Vagina (tissue), 2 donors: ENCODE data around the gene GHDC.

Experiments
- POLR2A ChIP-seq, 2 donors: fragments of 450-650 bp; IDR thresholded peaks; one replicate each; pipeline ENCODE4 v1.6.1; 2017; ENCODE audit warnings: antibody characterized with exemption in 2 of 2, mild to moderate bottlenecking in 2 of 2, moderate library complexity in 2 of 2
- TF ChIP-seq, protein P1 (sequence below), 3 experiments: fragments of 450-650 bp in 2 of 3; fragments of 200-600 bp in 1 of 3; sonication (generic) in 1 of 3; IDR thresholded peaks; one replicate each; pipeline ENCODE4 v1.5.1; 2017 to 2019; ENCODE audit warnings: antibody characterized with exemption in 3 of 3, mild to moderate bottlenecking in 2 of 3, moderate library complexity in 2 of 3

DNA sequence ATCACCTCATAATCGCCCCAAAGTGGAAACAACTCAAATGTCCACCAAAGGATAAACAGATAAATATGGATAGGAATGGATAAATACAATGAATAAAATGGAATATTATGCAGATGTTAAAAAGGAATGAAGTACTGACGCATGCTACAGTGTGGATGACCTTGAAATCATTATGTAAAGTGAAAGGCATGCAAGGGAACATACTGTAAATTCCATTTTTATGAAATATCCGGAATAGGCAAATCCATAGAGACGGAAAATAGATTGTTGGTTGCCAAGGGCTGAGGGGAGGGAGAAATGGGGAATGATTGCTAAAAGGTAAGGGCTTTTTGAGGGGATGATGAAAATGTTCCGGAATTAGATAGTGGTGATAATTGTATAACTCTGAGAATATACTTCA, 45.9 kb upstream of the GHDC start:
- TF ChIP-seq, protein P1, sequence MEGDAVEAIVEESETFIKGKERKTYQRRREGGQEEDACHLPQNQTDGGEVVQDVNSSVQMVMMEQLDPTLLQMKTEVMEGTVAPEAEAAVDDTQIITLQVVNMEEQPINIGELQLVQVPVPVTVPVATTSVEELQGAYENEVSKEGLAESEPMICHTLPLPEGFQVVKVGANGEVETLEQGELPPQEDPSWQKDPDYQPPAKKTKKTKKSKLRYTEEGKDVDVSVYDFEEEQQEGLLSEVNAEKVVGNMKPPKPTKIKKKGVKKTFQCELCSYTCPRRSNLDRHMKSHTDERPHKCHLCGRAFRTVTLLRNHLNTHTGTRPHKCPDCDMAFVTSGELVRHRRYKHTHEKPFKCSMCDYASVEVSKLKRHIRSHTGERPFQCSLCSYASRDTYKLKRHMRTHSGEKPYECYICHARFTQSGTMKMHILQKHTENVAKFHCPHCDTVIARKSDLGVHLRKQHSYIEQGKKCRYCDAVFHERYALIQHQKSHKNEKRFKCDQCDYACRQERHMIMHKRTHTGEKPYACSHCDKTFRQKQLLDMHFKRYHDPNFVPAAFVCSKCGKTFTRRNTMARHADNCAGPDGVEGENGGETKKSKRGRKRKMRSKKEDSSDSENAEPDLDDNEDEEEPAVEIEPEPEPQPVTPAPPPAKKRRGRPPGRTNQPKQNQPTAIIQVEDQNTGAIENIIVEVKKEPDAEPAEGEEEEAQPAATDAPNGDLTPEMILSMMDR (IDR thresholded peaks at IDR 0.05): no peak
- TF ChIP-seq POLR2A (IDR thresholded peaks at IDR 0.05): no peak
